Natural killer cell (primary cell): ENCODE measurements around the gene VNN1. TPM values are rescaled to one million over a fixed set of nuclear protein-coding genes. Genes with fewer than 3 reads are reported as not detected.

Experiments used
- ATAC-seq, 3 donors: fragments of 150-1000 bp in 2 of 3; fragments of 200-7000 bp in 1 of 3; cut with Tn5 transposase; 1 replicate in 1 of 3; 2 replicates in 2 of 3; pipeline ENCODE4 v1.10.0; 2021; ENCODE audit warnings: mild to moderate bottlenecking in 2 of 3, moderate library complexity in 2 of 3
- DNase-seq, 2 donors: peaks; one replicate each; pipeline versions ENCODE4 v3.0.0 to v3.0.0-alpha.2; 2013 to 2021; ENCODE audit warnings: mixed read lengths in 1 of 2
- H3K27ac ChIP-seq: one replicate; pipeline ENCODE4 v1.5.1; 2013; ENCODE audit warnings: mild to moderate bottlenecking, low read length
- H3K27me3 ChIP-seq: one replicate; pipeline ENCODE4 v1.6.1; 2013; ENCODE audit warnings: low read length; ENCODE audit not compliant: control insufficient read depth, insufficient read depth
- H3K36me3 ChIP-seq: one replicate; pipeline ENCODE4 v1.6.1; 2013; ENCODE audit warnings: low read length; ENCODE audit not compliant: control insufficient read depth, insufficient read depth
- H3K4me1 ChIP-seq: one replicate; pipeline ENCODE4 v1.6.1; 2013; ENCODE audit warnings: low read length; ENCODE audit not compliant: control insufficient read depth, insufficient read depth
- H3K4me3 ChIP-seq: one replicate; pipeline ENCODE4 v1.5.1; 2013; ENCODE audit warnings: low read length
- H3K9me3 ChIP-seq: one replicate; pipeline ENCODE4 v1.6.1; 2013; ENCODE audit warnings: low read length; ENCODE audit not compliant: control insufficient read depth, insufficient read depth
- H3K27ac Mint-ChIP-seq, 2 donors: one replicate each; pipeline ENCODE4 v1.8.0; 2022; ENCODE audit warnings: mild to moderate bottlenecking in 2 of 2, mixed read lengths in 2 of 2, moderate library complexity in 1 of 2
- H3K27me3 Mint-ChIP-seq, 2 donors: one replicate each; pipeline ENCODE4 v1.8.0; 2022; ENCODE audit warnings: low read depth in 2 of 2, mixed read lengths in 2 of 2
- H3K36me3 Mint-ChIP-seq: one replicate; pipeline ENCODE4 v1.8.0; 2022; ENCODE audit warnings: mixed read lengths
- H3K4me1 Mint-ChIP-seq, 2 donors: one replicate each; pipeline ENCODE4 v1.8.0; 2022; ENCODE audit warnings: mixed read lengths in 2 of 2
- H3K4me3 Mint-ChIP-seq: one replicate; pipeline ENCODE4 v1.8.0; 2022; ENCODE audit warnings: mild to moderate bottlenecking, moderate library complexity, mixed read lengths
- H3K9me3 Mint-ChIP-seq, 2 donors: one replicate each; pipeline ENCODE4 v1.8.0; 2022; ENCODE audit warnings: mixed read lengths in 2 of 2
- WGBS: methylation state at CpG from one replicate; pipeline ENCODE4 v1.1.7; 2013; ENCODE audit warnings: missing lambda C conversion rate; ENCODE audit not compliant: insufficient coverage; 5-methylcytosine and 5-hydroxymethylcytosine counted together
- intact Hi-C: fragments of 100-400 bp; cut with micrococcal nuclease; formaldehyde crosslinking; loops from one replicate; pipeline ENCODE4 v1.14.2; 2022
- total RNA-seq, 4 donors: library from RNA; stranded (reverse); fragments of 120-200 nt in 1 of 4; gene quantifications; one replicate each; pipeline versions ENCODE4 v1.2.3 to v1.2.4, GENCODE V29; 2013 to 2022
- TF ChIP-seq, protein P1 (sequence below): fragments of 200-600 bp; IDR thresholded peaks from one replicate; pipeline ENCODE4 v1.8.0; 2022; ENCODE audit warnings: antibody characterized with exemption

VNN1 gene
- total RNA-seq, 3 donors from 2014 or later (not counting 1 experiment from before 2014, with no cell fraction given), result 1.1 to 1.6 TPM; not detected in 1

DNA sequence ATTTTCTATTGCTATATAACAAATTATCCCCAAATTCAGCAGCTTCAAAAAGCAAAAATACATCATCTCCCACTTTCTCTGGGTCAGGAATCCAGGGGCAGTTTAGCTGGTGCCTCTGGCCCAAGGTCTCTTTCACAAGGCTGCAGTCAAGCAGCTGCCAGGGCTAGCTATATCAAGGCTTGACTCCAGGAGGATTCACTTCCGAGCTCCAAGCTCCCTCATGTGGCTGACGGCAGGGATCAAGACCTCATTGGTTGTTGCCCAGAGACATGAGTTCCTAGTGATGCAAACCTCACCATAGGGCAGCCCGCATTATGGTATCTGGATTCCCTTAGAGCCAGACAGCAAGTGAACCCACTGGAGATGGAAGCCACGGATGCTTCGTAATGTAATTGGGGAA, 1.3 kb upstream of the VNN1 start:
- H3K4me1 Mint-ChIP-seq, result peaks cover 0 to 4% of the 10 kb centered on the region in 2 donors
- H3K27me3 ChIP-seq, result no peaks in the 10 kb centered on the region
- H3K36me3 ChIP-seq, result no peaks in the 10 kb centered on the region
- H3K27me3 Mint-ChIP-seq, result peaks cover 8 to 27% of the 10 kb centered on the region in 2 donors
- H3K36me3 Mint-ChIP-seq, result no peaks in the 10 kb centered on the region
- no peaks in the 10 kb centered on the region for H3K9me3 Mint-ChIP-seq
- ATAC-seq (no peak), DNase-seq (no peak)
- TF ChIP-seq, protein P1, sequence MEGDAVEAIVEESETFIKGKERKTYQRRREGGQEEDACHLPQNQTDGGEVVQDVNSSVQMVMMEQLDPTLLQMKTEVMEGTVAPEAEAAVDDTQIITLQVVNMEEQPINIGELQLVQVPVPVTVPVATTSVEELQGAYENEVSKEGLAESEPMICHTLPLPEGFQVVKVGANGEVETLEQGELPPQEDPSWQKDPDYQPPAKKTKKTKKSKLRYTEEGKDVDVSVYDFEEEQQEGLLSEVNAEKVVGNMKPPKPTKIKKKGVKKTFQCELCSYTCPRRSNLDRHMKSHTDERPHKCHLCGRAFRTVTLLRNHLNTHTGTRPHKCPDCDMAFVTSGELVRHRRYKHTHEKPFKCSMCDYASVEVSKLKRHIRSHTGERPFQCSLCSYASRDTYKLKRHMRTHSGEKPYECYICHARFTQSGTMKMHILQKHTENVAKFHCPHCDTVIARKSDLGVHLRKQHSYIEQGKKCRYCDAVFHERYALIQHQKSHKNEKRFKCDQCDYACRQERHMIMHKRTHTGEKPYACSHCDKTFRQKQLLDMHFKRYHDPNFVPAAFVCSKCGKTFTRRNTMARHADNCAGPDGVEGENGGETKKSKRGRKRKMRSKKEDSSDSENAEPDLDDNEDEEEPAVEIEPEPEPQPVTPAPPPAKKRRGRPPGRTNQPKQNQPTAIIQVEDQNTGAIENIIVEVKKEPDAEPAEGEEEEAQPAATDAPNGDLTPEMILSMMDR, result no peak
- no peaks in the 10 kb centered on the region for H3K4me1 ChIP-seq
- 92% methylated on average over 5 of the region's 5 CpGs for WGBS
- no peaks in the 10 kb centered on the region for H3K9me3 ChIP-seq
- H3K4me3 Mint-ChIP-seq, result no peak overlapping the region
- no peak overlapping the region for H3K4me3 ChIP-seq
- intact Hi-C loops, result no loop called here
- no peak overlapping the region for H3K27ac Mint-ChIP-seq
- no peak overlapping the region for H3K27ac ChIP-seq

DNA sequence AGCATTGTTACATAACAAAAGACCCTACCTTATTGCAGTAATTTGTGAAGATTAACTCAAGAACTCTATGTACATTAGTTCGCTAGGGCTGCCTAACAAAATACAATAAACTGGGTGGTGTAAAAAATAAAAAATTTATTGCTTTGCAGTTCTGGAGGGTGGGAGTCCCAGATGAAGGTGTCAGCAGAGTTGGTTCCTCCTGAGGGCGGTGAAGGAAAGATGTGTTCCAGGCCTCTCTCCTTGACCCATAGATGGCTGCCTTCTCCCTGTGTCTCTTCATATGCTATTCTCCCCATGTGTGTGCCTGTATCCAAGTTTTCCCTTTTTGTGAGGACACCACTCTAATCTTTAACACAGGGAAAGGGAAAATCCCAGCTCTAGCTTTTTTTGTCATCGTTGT, 305 bp upstream of the VNN1 start:
- no peak overlapping the region for H3K27ac ChIP-seq
- Mint-ChIP-seq H3K9me3 (no peaks in the 10 kb centered on the region), H3K27ac (no peak overlapping the region), H3K4me1 (peaks cover 0 to 4% of the 10 kb centered on the region in 2 donors), H3K27me3 (peaks cover 8 to 27% of the 10 kb centered on the region in 2 donors), H3K36me3 (no peaks in the 10 kb centered on the region), H3K4me3 (no peak overlapping the region)
- H3K9me3 ChIP-seq, result no peaks in the 10 kb centered on the region
- H3K27me3 ChIP-seq, result no peaks in the 10 kb centered on the region
- intact Hi-C loops, result no loop called here
- H3K36me3 ChIP-seq, result no peaks in the 10 kb centered on the region
- TF ChIP-seq, protein P1, result no peak
- H3K4me1 ChIP-seq, result no peaks in the 10 kb centered on the region
- DNase-seq (no peak), ATAC-seq (no peak)
- H3K4me3 ChIP-seq, result no peak overlapping the region
- WGBS, result 78% methylated on average over 3 of the region's 3 CpGs

DNA sequence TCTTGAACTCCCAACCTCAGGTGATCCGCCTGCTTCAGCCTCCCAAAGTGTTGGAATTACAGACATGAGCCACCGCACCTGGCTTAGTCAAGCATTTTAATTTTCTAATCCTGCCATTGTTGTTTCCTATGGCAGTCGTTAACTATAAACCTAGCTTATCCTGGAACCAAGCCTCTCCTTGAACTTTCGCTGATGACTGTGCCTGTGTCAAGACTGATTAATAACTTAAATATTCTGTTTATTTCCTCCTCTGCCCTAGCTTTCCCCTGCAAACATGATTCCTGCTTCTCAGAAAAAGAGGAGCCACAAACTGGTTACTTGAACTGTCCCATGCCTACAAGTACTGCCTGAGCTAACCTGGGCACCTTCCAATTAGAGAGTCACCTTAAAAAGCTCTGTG, 1.5 kb downstream of the VNN1 start:
- Mint-ChIP-seq H3K27me3 (peaks cover 8 to 24% of the 10 kb centered on the region in 2 donors), H3K36me3 (no peaks in the 10 kb centered on the region), H3K4me1 (peaks cover 0 to 4% of the 10 kb centered on the region in 2 donors), H3K9me3 (no peaks in the 10 kb centered on the region), H3K27ac (no peak overlapping the region), H3K4me3 (no peak overlapping the region)
- no peak overlapping the region for H3K27ac ChIP-seq
- TF ChIP-seq, protein P1, result no peak
- no peaks in the 10 kb centered on the region for H3K36me3 ChIP-seq
- no peaks in the 10 kb centered on the region for H3K4me1 ChIP-seq
- WGBS, result 85% methylated on average over 4 of the region's 4 CpGs
- H3K4me3 ChIP-seq, result no peak overlapping the region
- intact Hi-C loops, result no loop called here
- ATAC-seq, result no peak
- H3K27me3 ChIP-seq, result no peaks in the 10 kb centered on the region
- no peak for DNase-seq
- no peaks in the 10 kb centered on the region for H3K9me3 ChIP-seq

DNA sequence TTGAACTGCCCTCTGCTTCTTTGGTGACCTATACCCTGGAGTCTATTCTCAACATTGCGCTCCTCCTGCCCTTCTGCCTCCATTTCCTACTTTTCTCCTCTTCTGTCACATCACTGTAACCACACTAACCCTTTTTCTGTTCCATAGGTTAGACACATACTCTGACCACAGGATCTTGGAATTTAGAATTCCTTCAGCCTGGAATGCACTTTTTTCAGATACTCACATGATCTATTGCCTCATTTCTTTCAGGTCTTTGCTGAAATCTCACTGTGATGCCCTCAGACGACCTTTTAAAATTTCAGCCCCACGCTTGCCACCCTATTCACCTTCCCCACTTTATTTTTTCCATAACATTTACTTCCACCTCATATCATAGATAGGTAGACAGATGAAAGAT, 5.1 kb downstream of the VNN1 start:
- Histone ChIP-seq H3K4me1 (no peaks in the 10 kb centered on the region), H3K4me3 (no peak overlapping the region), H3K27ac (no peak overlapping the region), H3K9me3 (no peaks in the 10 kb centered on the region), H3K36me3 (no peaks in the 10 kb centered on the region), H3K27me3 (peaks cover 2% of the 10 kb centered on the region)
- Mint-ChIP-seq H3K36me3 (peaks cover 18% of the 10 kb centered on the region), H3K4me3 (no peak overlapping the region), H3K27me3 (peaks cover 9 to 40% of the 10 kb centered on the region in 2 donors), H3K4me1 (peaks cover 0 to 2% of the 10 kb centered on the region in 2 donors), H3K27ac (no peak overlapping the region), H3K9me3 (peaks cover 1 to 14% of the 10 kb centered on the region in 2 donors)
- intact Hi-C loops, result no loop called here
- DNase-seq (no peak), ATAC-seq (no peak)
- 99% methylated on average over 2 of the region's 3 CpGs for WGBS
- TF ChIP-seq, protein P1, result no peak
